ENCODE data around the gene RNF145.

Gene RNF145

GRCh38 chr5:159223469-159223868 lies 14.1 kb upstream of the RNF145 start:
- Histone ChIP-seq H3K4me1 (ENCODE audit: control insufficient read depth in 1 of 2, insufficient read depth in 2 of 2, low read length in 2 of 2) (no peaks in the 10 kb centered on the region), H3K9ac (ENCODE audit: low read depth in 1 of 2, low read length in 2 of 2) (no peak overlapping the region), H3K27ac (ENCODE audit: low read depth, low read length) (no peak overlapping the region), H3K36me3 (ENCODE audit: control insufficient read depth in 1 of 2, insufficient read depth in 2 of 2, low read length in 2 of 2) (no peaks in the 10 kb centered on the region), H3K27me3 (ENCODE audit: control insufficient read depth in 1 of 2, insufficient read depth in 2 of 2, low read length in 2 of 2) (no peaks in the 10 kb centered on the region), H3K4me3 (ENCODE audit: low read depth in 1 of 2, low read length in 2 of 2) (no peak overlapping the region), H3K9me3 (ENCODE audit: control insufficient read depth in 1 of 2, low read length in 2 of 2) (no peaks in the 10 kb centered on the region)

- Histone ChIP-seq H3K27me3 (ENCODE audit: control insufficient read depth in 1 of 2, insufficient read depth in 2 of 2, low read length in 2 of 2) (no peaks in the 10 kb centered on the region), H3K9me3 (ENCODE audit: control insufficient read depth in 1 of 2, low read length in 2 of 2) (no peaks in the 10 kb centered on the region), H3K9ac (ENCODE audit: low read depth in 1 of 2, low read length in 2 of 2) (no peak overlapping the region), H3K27ac (ENCODE audit: low read depth, low read length) (no peak overlapping the region), H3K36me3 (ENCODE audit: control insufficient read depth in 1 of 2, insufficient read depth in 2 of 2, low read length in 2 of 2) (no peaks in the 10 kb centered on the region), H3K4me1 (ENCODE audit: control insufficient read depth in 1 of 2, insufficient read depth in 2 of 2, low read length in 2 of 2) (no peaks in the 10 kb centered on the region), H3K4me3 (ENCODE audit: low read depth in 1 of 2, low read length in 2 of 2) (no peak overlapping the region)
Measured at GRCh38 chr5:159220206-159220605, 10.9 kb upstream of the RNF145 start.

GRCh38 chr5:159218595-159219023 lies 9.3 kb upstream of the RNF145 start:
- no peaks in the 10 kb centered on the region for H3K9me3 ChIP-seq (ENCODE audit: control insufficient read depth in 1 of 2, low read length in 2 of 2)
- no peaks in the 10 kb centered on the region for H3K27me3 ChIP-seq (ENCODE audit: control insufficient read depth in 1 of 2, insufficient read depth in 2 of 2, low read length in 2 of 2)
- no peak overlapping the region for H3K27ac ChIP-seq (ENCODE audit: low read depth, low read length)
- H3K4me3 ChIP-seq (ENCODE audit: low read depth in 1 of 2, low read length in 2 of 2) = no peak overlapping the region
- H3K36me3 ChIP-seq (ENCODE audit: control insufficient read depth in 1 of 2, insufficient read depth in 2 of 2, low read length in 2 of 2) = no peaks in the 10 kb centered on the region
- H3K9ac ChIP-seq (ENCODE audit: low read depth in 1 of 2, low read length in 2 of 2) = no peak overlapping the region
- no peaks in the 10 kb centered on the region for H3K4me1 ChIP-seq (ENCODE audit: control insufficient read depth in 1 of 2, insufficient read depth in 2 of 2, low read length in 2 of 2)

- Histone ChIP-seq H3K9ac (ENCODE audit: low read depth in 1 of 2, low read length in 2 of 2) (no peak overlapping the region), H3K9me3 (ENCODE audit: control insufficient read depth in 1 of 2, low read length in 2 of 2) (no peaks in the 10 kb centered on the region), H3K4me3 (ENCODE audit: low read depth in 1 of 2, low read length in 2 of 2) (no peak overlapping the region), H3K27me3 (ENCODE audit: control insufficient read depth in 1 of 2, insufficient read depth in 2 of 2, low read length in 2 of 2) (no peaks in the 10 kb centered on the region), H3K4me1 (ENCODE audit: control insufficient read depth in 1 of 2, insufficient read depth in 2 of 2, low read length in 2 of 2) (peaks cover 0 to under 1% of the 10 kb centered on the region in 2 donors), H3K27ac (ENCODE audit: low read depth, low read length) (no peak overlapping the region), H3K36me3 (ENCODE audit: control insufficient read depth in 1 of 2, insufficient read depth in 2 of 2, low read length in 2 of 2) (no peaks in the 10 kb centered on the region)
Measured at GRCh38 chr5:159217236-159217635, 7.9 kb upstream of the RNF145 start.

GRCh38 chr5:159216454-159216853 lies 7.1 kb upstream of the RNF145 start:
- Histone ChIP-seq H3K9ac (ENCODE audit: low read depth in 1 of 2, low read length in 2 of 2) (no peak overlapping the region), H3K4me3 (ENCODE audit: low read depth in 1 of 2, low read length in 2 of 2) (no peak overlapping the region), H3K27ac (ENCODE audit: low read depth, low read length) (no peak overlapping the region), H3K27me3 (ENCODE audit: control insufficient read depth in 1 of 2, insufficient read depth in 2 of 2, low read length in 2 of 2) (no peaks in the 10 kb centered on the region), H3K4me1 (ENCODE audit: control insufficient read depth in 1 of 2, insufficient read depth in 2 of 2, low read length in 2 of 2) (peaks cover under 1 to 9% of the 10 kb centered on the region in 2 donors), H3K9me3 (ENCODE audit: control insufficient read depth in 1 of 2, low read length in 2 of 2) (no peaks in the 10 kb centered on the region), H3K36me3 (ENCODE audit: control insufficient read depth in 1 of 2, insufficient read depth in 2 of 2, low read length in 2 of 2) (no peaks in the 10 kb centered on the region)

- Histone ChIP-seq H3K27ac (ENCODE audit: low read depth, low read length) (no peak overlapping the region), H3K27me3 (ENCODE audit: control insufficient read depth in 1 of 2, insufficient read depth in 2 of 2, low read length in 2 of 2) (no peaks in the 10 kb centered on the region), H3K9me3 (ENCODE audit: control insufficient read depth in 1 of 2, low read length in 2 of 2) (no peaks in the 10 kb centered on the region), H3K4me1 (ENCODE audit: control insufficient read depth in 1 of 2, insufficient read depth in 2 of 2, low read length in 2 of 2) (peaks cover 5 to 14% of the 10 kb centered on the region in 2 donors), H3K4me3 (ENCODE audit: low read depth in 1 of 2, low read length in 2 of 2) (no peak overlapping the region), H3K36me3 (ENCODE audit: control insufficient read depth in 1 of 2, insufficient read depth in 2 of 2, low read length in 2 of 2) (no peaks in the 10 kb centered on the region), H3K9ac (ENCODE audit: low read depth in 1 of 2, low read length in 2 of 2) (no peak overlapping the region)
Measured at GRCh38 chr5:159215886-159216285, 6.5 kb upstream of the RNF145 start.

GRCh38 chr5:159214486-159215271 lies 5.3 kb upstream of the RNF145 start:
- no peak overlapping the region for H3K4me3 ChIP-seq (ENCODE audit: low read depth in 1 of 2, low read length in 2 of 2)
- peaks cover 16 to 26% of the 10 kb centered on the region in 2 donors for H3K4me1 ChIP-seq (ENCODE audit: control insufficient read depth in 1 of 2, insufficient read depth in 2 of 2, low read length in 2 of 2)
- H3K9ac ChIP-seq (ENCODE audit: low read depth in 1 of 2, low read length in 2 of 2) = no peak overlapping the region
- H3K36me3 ChIP-seq (ENCODE audit: control insufficient read depth in 1 of 2, insufficient read depth in 2 of 2, low read length in 2 of 2) = no peaks in the 10 kb centered on the region
- no peaks in the 10 kb centered on the region for H3K9me3 ChIP-seq (ENCODE audit: control insufficient read depth in 1 of 2, low read length in 2 of 2)
- H3K27ac ChIP-seq (ENCODE audit: low read depth, low read length) = no peak overlapping the region
- no peaks in the 10 kb centered on the region for H3K27me3 ChIP-seq (ENCODE audit: control insufficient read depth in 1 of 2, insufficient read depth in 2 of 2, low read length in 2 of 2)

- H3K36me3 ChIP-seq (ENCODE audit: control insufficient read depth in 1 of 2, insufficient read depth in 2 of 2, low read length in 2 of 2) = no peaks in the 10 kb centered on the region
- H3K9ac ChIP-seq (ENCODE audit: low read depth in 1 of 2, low read length in 2 of 2) = no peak overlapping the region
- no peaks in the 10 kb centered on the region for H3K27me3 ChIP-seq (ENCODE audit: control insufficient read depth in 1 of 2, insufficient read depth in 2 of 2, low read length in 2 of 2)
- no peak overlapping the region for H3K4me3 ChIP-seq (ENCODE audit: low read depth in 1 of 2, low read length in 2 of 2)
- H3K9me3 ChIP-seq (ENCODE audit: control insufficient read depth in 1 of 2, low read length in 2 of 2) = no peaks in the 10 kb centered on the region
- H3K27ac ChIP-seq (ENCODE audit: low read depth, low read length) = no peak overlapping the region
- H3K4me1 ChIP-seq (ENCODE audit: control insufficient read depth in 1 of 2, insufficient read depth in 2 of 2, low read length in 2 of 2) = peaks cover 17 to 27% of the 10 kb centered on the region in 2 donors
Measured at GRCh38 chr5:159212657-159213462, 3.5 kb upstream of the RNF145 start.

- Histone ChIP-seq H3K9me3 (ENCODE audit: control insufficient read depth in 1 of 2, low read length in 2 of 2) (no peaks in the 10 kb centered on the region), H3K4me1 (ENCODE audit: control insufficient read depth in 1 of 2, insufficient read depth in 2 of 2, low read length in 2 of 2) (peaks cover 25 to 29% of the 10 kb centered on the region in 2 donors), H3K27me3 (ENCODE audit: control insufficient read depth in 1 of 2, insufficient read depth in 2 of 2, low read length in 2 of 2) (no peaks in the 10 kb centered on the region), H3K4me3 (ENCODE audit: low read depth in 1 of 2, low read length in 2 of 2) (no peak overlapping the region), H3K9ac (ENCODE audit: low read depth in 1 of 2, low read length in 2 of 2) (no peak overlapping the region), H3K27ac (ENCODE audit: low read depth, low read length) (no peak overlapping the region), H3K36me3 (ENCODE audit: control insufficient read depth in 1 of 2, insufficient read depth in 2 of 2, low read length in 2 of 2) (no peaks in the 10 kb centered on the region)
Measured at GRCh38 chr5:159211729-159212174, 2.4 kb upstream of the RNF145 start.

- Histone ChIP-seq H3K9me3 (ENCODE audit: control insufficient read depth in 1 of 2, low read length in 2 of 2) (no peaks in the 10 kb centered on the region), H3K4me3 (ENCODE audit: low read depth in 1 of 2, low read length in 2 of 2) (peak overlapping the region in 1 of 2 donors; percentile 95), H3K4me1 (ENCODE audit: control insufficient read depth in 1 of 2, insufficient read depth in 2 of 2, low read length in 2 of 2) (peaks cover 29 to 33% of the 10 kb centered on the region in 2 donors), H3K27ac (ENCODE audit: low read depth, low read length) (no peak overlapping the region), H3K36me3 (ENCODE audit: control insufficient read depth in 1 of 2, insufficient read depth in 2 of 2, low read length in 2 of 2) (no peaks in the 10 kb centered on the region), H3K9ac (ENCODE audit: low read depth in 1 of 2, low read length in 2 of 2) (no peak overlapping the region), H3K27me3 (ENCODE audit: control insufficient read depth in 1 of 2, insufficient read depth in 2 of 2, low read length in 2 of 2) (no peaks in the 10 kb centered on the region)
Measured at GRCh38 chr5:159210846-159211245, 1.5 kb upstream of the RNF145 start.
